NOMO-1 treated with DMSO at 0.1 percent for 48 hours (cell line): ENCODE results near the gene GSC2.
"Not testable (repeated sequence)": the region's sequence is repeated elsewhere in the genome, so short reads cannot be mapped to it uniquely, and the experiment has no call there.

Experiments used
- DNase-seq: peaks from one replicate; lab custom pipeline; 2025; ENCODE audit not compliant: unreplicated experiment; lab: John Stamatoyannopoulos, UW

The GSC2 gene

DNA sequence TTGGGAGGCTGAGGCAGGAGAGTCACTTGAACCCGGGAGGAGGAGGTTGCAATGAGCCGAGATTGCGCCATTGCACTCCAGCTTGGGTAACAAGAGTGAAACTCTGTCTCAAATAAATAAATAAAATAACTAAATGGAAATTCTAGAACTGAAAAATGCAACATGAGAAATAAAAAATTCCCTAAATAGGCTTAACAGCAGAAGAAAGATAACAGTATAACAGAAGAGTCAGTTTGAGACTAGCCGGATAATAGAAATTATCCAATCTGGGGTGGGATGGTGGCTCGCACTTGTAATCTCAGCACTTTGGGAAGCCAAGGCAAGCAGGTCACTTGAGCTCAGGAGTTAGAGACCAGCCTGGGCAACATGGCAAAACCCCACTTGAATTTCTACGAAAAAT is 14.3 kb upstream of the GSC2 start:
- no peak for DNase-seq

DNA sequence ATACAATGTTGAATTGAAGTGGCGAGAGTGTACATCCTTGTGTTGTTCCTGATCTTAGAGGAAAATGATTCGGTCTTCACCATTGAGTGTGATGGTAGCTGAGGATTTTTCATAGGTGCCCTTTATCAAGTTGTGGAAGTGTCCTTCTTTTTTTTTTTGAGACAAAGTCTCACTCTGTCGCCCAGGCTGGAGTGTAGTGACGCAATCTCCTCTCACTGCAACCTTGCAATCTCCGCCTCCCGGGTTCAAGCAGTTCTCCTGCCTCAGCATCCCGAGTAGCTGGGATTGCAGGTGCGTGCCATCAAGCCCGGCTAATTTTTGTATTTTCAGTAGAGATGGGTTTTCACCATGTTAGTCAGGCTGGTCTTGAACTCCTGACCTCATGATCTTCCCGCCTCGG is 8.6 kb upstream of the GSC2 start:
- DNase-seq = not testable (repeated sequence)

- DNase-seq = not testable (repeated sequence)
These were observed 6.0 kb upstream of the GSC2 start for GRCh38 chr22:19156109-19156508.

- no peak for DNase-seq
These were observed 3.1 kb upstream of the GSC2 start for GRCh38 chr22:19152942-19153883.

DNA sequence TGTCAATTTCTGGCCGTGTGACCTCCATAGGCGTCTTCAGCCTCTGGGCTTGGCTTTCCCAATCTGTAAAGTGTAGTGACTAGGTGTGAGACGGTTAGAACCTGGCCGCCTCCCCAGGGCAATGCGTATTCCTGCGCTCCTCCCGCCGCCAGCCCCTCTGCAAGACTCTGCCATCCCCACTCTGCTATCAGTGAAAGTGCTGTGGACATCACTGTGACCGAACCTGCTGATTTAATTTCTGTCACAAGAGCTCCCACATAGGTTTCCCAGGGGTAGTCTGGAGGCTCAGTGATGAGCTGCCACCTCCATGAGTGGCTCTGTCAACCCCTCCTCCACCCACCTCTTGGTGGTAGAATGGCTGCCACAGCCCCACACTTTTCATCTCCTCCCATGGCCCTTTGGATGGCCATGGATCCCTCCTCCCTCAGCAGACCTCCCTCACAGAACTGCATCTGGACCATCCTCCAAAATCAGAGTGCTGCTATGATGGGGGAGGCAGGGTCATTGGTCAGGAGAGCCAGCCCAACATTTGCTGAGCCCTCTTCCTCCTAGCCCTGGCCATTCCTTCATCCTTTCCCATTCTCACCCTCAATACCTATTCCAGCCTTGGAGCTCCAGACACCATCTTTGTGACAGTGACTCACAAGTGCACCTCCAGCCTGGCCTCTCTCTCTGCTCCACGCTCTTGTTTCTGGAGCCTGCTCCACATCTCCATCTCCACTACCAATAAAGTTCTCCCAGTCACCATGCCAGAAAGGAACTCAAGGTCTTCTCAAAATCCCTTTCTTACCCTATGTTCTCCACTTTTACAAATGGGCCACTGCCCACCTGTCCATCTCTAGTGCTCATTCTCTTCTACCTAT is 1.5 kb upstream of the GSC2 start:
- no peak for DNase-seq

GRCh38 chr22:19150482-19151328 is 613 bp upstream of the GSC2 start:
- no peak for DNase-seq

GRCh38 chr22:19149047-19149883 is 827 bp downstream of the GSC2 start:
- peak; percentile 12 for DNase-seq

GRCh38 chr22:19148417-19149046 is 1.6 kb downstream of the GSC2 start:
- DNase-seq = no peak

GRCh38 chr22:19147195-19147780 is 2.8 kb downstream of the GSC2 start:
- no peak for DNase-seq

- no peak for DNase-seq
These were observed 3.7 kb downstream of the GSC2 start for GRCh38 chr22:19146215-19146968.

GRCh38 chr22:19143967-19144400 is 6.1 kb downstream of the GSC2 start:
- peak; percentile 40 for DNase-seq

- DNase-seq = no peak
These were observed 6.9 kb downstream of the GSC2 start for GRCh38 chr22:19143212-19143611.

GRCh38 chr22:19142394-19142793 is 7.7 kb downstream of the GSC2 start:
- no peak for DNase-seq

GRCh38 chr22:19139974-19140373 is 10.1 kb downstream of the GSC2 start:
- DNase-seq = no peak

- no peak for DNase-seq
These were observed 11.1 kb downstream of the GSC2 start for GRCh38 chr22:19139001-19139356.

- no peak for DNase-seq
These were observed 11.7 kb downstream of the GSC2 start for GRCh38 chr22:19138217-19139000.

DNA sequence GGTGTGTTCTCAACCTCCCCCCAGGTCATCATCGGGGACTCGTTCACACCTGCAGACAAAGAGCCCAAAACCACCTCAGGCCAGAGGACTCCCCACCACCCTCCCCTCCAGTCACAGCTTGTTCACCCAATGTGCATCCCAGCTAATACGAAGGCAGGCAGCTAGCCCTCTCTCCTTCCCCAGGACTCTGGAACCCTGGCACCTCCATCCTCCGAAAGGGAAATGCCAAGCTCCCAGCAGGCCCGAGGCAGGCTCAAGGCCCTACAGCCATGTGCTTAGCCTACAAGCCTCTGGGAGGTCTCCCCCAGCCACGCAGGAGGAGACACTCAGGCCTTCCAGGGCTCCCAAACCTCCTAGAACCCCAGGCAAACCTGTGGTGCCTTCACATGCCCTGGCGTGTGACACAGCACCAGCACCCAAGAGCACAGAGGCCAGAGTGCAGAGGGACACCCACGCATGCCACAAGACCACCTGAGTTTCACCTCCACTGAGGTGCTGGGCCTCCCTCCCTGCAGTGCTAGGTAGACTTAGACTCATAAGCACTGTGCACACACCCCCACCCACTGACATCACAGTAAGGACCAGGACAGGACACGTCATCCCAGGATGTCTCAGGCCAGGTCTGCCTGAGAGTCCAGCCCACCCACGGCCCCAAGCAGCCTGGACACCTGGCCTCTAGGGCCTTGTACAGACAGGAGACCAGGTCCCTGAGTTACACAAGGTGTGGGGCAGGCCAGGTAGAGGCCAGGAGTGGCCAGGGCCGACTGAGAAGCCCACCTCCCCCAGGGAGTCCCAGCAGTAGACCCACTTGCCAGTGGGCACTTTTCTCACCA is 12.5 kb downstream of the GSC2 start:
- DNase-seq = no peak
